Measurements from ENCODE around the gene DENND4B. TPM values are rescaled to one million over a fixed set of nuclear protein-coding genes. Genes with fewer than 3 reads are reported as not detected.
A peak's percentile ranks its signal among the peaks of the same experiment; 100 is the strongest.

Gene DENND4B
- total RNA-seq, 1 donor from 2014 or later: 18.0 TPM

DNA sequence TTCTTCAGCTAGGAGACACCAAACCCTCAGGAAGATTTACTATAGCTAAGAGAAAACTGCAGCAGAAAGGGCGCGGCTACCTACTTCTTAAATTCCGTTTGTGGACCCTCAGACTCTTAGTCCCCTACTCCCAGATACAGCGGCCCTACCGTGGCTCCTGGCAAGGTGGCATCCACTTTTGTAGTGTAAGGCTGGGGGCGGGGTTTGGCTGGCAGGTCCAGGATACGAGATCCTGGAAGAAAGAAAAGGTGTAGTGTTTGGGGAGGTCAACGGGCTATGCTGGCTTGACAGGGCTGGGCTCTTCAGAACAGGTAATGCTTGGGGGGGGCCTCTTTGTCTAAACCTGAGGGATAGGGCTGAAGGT lies 21.5 kb upstream of the DENND4B start:
- DNase-seq: no peak

DNA sequence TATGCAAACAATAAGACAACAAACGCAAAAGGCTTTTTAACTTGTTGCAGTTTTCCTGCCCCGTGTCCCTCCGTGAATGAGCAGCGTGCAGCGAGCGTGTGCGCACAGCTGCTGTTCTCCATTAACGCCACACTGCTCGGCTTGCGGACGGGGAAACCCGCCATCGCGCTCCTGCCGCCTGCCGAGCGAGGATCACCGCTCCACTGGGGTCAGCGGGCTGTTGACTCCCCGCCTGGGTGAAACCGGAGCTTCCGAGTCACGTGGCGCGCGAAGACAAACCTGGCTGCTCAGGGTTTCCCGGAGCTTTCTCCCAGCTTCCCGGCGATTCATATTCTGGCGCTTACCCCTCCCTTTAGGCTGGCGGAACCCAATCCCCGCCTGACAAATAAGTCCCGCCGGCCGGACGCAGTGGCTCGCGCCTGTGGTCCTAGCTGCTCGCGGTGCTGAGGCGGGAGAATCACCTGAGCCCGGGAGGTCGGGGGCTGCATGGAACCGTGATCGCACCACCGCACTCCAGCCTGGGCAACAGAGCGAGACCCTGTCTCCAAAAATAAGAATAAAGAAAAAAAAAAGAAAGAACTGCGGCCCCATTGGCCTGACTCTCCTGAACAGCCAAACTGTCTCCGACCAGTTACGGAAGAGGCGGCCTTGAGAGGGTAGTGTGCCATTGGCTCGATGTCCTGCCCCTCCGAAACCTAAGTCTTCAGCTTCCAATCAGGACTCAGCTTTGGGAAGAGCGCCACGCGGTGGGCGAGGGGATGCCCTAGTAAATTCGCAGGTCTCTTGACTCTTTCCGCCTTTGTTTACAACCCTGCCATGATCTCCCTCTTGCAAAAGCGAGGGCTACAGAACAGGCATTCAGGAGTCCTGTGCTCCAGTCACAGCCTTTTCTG lies 20.8 kb upstream of the DENND4B start, which contains the start of gene CREB3L4:
Gene CREB3L4 (plus strand): TSS at position 796 of the 893 bp plus-strand sequence. CDS start 624 bp downstream, outside the sequence.
- DNase-seq: peak; percentile 99

DNA sequence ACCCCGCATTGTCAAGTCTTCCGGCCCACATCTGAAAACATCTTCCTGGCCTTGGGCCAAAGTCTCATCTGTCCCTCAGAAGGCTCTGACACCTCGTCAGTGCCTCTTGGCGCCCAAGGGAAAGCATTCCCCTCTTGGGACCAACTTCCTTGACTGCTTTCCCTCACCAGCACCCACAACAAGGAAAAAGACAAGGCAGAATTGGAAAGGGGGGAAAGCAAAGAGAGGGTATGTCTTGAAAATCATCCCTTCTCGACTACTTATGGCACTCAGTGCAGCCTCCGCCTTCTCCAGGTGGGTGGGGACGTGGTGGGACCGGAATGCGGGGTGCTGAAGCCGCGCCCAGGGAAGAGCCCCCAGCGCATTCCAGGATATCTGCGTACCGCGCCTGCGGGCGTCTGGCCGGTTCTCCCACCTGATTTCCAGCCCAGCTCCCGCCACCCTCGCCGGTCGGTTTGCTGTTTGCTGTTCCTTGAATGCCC lies 17.4 kb upstream of the DENND4B start:
- DNase-seq: peak; percentile 49

DNA sequence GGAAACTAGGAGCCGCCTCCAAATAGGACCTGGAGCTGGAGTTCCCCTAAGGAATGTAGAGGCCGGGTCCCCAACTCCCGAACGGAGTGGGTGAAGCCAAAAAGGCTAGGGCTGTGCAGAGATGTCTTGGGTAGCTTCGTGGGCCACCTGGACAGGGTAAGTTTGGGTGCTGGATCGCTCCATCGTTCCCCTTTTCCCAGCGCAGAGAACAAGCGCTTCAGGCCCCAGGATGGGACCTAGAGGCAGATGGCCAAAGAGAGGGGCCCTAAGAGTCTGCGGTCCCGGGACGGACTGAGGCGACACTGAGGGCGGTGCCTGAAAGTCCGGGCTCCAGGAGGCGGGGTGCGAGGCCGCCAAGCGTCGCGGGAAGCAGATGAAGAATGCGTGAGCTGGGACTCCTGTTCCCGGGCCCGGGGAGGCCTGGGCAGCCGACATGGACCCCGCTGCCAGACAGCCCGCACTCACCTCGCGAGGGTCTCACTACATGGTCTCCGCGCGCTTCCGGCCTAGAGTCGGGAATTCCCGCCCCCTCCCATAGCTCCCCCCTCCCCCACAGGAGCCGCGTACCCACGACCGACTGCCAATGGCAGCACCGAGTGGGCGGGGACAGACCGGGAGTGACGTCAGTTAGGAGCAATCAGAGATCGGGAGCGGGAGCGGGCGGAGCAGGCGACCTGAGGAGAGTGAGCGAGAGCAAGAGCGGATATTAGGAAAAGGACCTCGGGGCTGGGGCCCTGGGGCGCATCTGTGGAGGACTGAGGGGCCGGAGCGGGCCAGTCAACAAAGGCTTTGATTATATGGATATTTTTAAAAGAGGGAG lies 16.7 kb upstream of the DENND4B start, which contains the start of gene SLC39A1:
Gene SLC39A1 (minus strand): TSS at position 508 of the 820 bp plus-strand sequence. CDS start 822 bp downstream, outside the sequence.
- peak; percentile 98 for DNase-seq

DNA sequence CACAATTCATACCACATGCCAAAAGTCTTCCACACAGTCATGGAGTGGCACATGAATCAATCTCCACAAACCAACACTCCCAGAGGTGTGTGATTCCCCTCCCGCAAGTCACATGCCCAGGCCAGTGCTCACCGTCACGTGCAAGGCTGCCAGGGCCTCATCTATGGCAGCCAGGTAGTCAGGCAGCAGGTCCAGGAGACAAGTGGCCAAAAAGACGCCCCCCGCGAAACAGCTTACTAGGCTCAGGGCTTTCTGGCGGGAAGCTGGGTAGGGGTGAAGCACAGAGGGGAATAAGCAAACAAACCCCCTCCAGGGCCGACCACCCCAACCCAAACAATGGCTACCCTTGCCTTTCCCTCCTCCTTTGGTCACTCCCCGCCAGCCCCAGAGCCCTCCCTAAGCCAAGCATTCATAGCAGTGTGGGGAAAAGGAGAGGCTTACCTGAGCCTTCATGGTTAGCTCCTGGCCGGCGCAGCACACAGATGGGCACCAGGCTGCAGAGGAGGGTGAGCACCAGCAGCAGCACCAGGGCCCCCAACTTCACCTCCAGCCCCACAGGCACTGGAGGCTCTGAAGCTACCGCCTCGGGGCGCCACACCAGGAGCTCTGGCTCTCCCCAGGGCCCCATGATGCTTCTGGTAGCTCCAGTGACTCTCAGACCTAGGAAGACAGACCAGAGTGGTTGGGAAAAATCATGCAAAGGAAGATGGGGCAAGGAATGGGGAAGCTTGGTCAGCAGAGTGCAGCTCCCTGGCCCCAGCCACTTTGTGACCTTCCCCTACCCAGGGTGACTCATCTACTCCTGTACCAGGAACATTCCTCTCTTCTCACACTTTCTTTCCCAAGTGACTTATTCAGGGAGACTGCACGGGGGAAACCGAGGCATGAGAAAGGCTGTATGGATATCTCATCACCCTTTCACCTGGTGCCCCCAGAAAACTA lies 15.8 kb upstream of the DENND4B start:
- DNase-seq: peak; percentile 56

DNA sequence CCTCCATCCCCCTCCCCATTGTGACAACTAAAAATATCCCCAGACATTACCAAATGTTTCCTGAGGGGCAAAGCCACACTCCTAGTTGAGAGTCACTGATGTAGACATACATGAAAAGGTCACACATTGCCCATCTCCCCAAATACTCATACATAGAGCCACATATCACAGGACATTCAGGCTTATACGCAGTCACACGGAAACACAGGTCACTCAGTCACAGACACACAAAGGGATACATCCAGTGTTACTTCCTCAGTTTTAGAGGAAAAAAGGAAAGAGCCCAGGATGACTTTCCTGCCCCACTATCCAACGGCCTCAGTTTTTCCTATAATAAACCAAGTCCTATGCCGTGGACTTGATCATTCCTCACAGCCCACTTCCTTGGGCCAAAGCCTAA lies 14.9 kb upstream of the DENND4B start:
- DNase-seq: no peak

DNA sequence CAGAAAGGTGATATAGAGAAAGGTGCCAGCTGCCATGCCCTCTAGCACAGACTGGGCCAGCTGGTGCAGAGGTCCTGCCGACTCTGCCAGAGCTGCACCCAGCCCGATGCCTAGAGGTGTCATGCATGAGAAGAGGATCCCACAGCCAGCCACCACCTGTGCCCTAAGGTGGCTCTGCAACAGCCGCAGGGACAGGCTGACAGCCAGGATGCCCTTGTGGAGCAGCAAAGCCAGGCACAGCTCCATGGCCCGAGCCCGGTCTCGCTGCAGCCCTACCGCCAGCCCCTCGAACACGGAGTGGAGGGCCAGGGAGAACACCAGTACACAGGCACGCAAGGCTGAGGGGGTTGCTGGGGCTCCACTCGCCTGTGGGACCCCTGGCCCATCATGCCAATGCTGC lies 13.7 kb upstream of the DENND4B start:
- no peak for DNase-seq

DNA sequence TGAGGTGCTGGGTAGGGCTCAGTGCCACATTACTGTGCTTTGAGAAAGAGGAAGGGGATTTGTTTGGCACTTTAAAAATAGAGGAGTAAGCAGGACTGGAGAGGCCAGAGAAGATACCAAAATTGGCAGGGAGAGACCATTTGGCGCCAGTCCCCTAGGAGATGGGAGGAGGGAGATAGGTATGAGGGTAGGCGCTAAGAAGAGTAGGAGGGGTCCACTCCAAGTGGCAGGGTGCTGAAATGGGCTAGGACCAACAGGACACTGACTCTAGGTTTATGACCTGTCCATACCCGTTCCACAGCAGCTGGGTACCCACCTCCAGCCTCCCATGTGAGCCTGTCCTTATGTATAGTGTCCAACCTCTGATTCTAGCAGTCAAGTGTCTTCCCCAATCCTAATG lies 12.9 kb upstream of the DENND4B start:
- DNase-seq: no peak

DNA sequence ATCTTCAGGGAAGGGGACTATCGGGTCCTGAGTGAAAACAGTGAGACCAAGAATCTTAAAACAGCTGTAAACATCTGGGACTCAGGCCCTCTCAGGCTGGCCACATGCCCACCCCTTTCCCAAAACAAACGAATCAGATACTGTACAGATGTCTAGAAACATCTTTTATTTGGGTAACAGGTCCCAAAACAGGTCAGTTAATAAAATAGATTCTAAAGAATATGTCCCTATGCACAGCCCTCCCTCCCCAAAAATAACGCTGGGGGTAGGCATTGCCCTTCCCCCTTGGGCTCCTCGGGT lies 12.4 kb upstream of the DENND4B start:
- DNase-seq: no peak

DNA sequence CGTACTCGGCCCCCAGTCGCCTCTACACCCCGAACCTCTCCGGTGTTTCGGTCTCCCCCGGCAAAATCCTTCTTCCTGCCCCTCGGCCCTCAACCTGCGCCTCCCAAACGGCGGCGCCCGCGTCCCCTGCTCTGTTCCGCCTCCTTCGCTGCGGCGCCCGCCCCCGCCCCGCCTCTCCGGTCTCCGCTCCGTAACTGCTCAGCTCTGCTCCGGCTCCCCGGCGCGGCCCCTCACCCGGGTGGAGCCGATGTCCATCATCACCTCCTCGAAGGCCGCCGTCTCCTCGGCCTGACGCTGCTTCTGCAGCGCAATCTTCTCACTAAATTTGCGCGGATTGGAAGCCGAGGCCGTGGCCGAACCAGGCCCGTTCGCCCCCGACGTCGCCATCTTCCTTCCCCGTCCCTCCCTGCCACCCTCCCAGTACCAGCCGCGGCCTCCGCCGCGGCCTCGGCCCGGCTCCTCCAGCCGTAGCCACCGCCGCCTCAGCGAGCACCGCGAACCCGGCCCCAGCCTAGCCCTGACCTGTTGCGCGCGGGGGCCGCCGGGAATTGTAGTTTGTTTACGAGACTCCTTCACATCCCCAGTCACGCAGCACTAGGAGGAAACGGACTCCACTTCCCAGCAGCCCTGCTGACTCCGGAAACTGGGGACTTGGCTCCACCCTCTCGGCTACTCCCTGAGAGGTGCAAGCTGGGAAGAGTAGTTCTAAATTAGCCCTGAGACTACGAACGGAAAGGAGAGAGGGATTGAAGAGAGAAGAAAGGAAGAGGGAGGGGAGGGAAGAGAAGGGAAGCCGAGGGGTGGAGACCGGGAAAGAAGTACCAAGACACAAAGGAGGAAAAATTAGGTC lies 11.8 kb upstream of the DENND4B start, which contains the start of gene CRTC2:
Gene CRTC2 (minus strand): TSS at position 502 of the 850 bp plus-strand sequence. CDS start 115 bp downstream, at position 387.
- DNase-seq: peak; percentile 98

DNA sequence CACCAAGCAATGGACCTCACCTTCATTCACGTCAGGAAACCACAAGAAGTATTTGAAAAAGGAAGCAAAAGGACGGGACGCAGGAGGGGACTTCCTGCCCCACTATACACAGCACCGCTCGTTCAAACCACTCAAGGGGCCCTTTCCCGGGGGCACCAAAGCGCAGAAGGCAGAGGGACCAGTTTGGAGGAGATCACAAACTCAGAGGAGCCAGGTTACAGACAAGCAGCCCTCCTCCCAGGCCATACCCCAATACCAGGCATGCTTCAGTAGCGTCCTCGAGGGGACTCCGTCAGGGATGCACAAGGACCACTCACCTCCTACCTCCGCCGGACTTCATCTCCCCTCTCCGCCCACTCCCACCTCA lies 11.2 kb upstream of the DENND4B start:
- DNase-seq: peak; percentile 29

DNA sequence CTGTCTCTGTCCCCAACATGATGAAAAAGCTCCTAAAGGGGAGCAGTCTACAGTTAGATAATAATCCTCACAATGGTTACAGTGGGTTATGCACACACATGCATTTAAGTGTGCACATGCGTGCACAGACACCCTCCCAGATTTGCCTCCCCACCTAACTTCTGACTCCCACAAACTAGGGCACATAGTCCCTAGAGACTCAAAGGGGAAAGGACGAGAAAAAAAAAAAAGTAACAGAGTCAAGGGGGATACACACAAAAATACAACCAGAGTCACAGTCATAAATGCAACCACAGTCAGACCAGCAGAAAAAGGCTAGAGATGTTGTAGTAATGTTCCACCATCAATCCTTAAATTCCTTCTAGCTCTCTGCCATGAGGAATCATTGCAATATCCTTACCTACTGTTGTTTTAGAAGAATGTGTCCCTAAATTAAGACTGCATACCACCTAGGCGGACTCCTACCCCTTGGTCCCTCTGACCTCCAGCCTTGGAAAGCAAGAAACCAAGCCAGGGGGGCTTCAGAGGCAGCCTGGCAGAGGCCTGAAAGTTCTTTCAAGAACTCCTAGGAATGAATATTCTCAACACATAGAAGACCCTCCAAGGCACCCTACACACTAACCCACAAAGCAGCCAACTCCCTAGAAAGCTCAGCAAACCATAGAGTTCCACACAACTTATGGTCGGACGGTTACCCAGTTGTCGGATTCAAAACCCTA lies 10.6 kb upstream of the DENND4B start:
- no peak for DNase-seq

DNA sequence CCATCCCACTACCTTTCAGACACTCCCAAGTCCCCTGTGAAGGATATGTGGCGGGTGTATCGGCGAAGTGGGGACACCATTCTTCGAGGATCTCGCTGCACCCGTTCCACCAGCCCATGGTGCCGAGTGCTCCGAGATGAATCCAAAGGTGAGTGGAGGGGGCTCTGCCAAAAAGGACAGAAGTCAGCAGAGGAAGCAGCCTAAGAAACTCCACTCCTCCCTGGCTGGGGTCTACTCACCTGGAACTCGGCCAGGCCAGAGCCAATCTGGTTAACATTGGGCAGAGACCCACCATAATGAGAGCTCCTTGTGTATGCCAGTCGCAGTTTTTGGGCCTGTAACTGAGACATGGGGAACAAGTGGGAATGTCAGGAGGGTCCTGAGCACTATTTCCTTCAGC lies 8.3 kb upstream of the DENND4B start:
- no peak for DNase-seq

DNA sequence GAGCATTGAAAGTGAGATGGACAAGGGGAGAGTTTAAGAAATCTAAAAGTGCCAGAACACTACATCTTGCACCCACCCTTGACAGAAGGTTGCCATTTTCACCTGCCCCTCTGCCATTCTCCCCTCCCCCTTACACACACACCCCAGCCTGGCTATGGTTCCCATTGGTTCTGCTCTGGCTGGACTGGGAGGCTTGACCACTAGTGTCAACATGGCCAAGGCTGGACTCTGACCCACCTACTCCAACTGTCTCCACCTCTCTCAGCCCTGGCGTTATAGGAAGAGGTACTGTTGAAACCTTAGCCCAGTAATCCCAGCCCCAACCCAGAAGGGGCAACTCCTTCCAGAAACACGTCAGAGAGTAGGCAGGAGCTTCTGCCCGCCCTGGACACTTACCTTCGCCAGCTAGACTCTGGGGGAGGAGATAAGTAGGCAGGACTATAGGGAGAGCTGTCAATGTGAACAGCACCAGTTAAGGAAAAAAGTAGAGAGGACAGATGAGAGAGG lies 7.4 kb upstream of the DENND4B start:
- DNase-seq: no peak

DNA sequence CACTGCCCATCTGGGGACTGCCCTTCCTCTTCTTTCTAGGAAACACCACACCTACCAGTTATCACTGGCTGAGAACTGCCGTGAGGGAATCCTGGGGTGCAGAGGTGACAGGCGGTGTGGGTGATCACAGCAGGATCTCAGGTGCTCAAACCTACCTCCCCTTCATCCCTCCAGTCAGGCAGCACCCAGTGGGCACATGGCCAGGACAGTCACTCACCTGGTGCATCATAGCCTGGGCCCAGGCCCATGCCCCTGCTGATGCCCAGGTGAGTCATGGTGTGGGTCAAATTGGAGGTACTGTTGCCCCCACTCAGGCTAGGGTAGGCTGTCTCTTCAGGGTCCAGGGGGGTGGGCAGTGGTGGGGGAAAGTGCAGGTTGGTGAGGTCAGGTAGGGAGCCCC lies 5.3 kb upstream of the DENND4B start:
- DNase-seq: no peak

DNA sequence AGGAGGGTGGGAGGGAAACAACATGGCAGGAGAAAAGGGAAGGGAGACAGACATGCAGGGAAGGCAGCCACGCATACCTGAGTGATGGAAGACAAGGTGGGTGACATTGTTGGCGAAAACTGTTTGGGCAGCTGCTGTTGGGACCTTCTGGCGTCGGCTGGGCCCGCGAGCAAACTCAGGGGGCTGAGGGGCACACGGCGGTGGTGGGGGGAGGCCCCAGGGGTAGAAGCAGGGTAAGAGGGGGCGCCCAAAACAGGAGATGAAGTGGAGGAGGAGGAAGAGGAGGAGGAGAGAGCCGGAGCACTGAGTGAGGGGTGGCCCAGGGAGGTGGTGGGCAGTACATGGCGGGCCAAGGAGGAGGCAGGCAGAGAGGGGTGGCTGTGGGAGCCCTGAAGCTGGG lies 4.7 kb upstream of the DENND4B start:
- no peak for DNase-seq

DNA sequence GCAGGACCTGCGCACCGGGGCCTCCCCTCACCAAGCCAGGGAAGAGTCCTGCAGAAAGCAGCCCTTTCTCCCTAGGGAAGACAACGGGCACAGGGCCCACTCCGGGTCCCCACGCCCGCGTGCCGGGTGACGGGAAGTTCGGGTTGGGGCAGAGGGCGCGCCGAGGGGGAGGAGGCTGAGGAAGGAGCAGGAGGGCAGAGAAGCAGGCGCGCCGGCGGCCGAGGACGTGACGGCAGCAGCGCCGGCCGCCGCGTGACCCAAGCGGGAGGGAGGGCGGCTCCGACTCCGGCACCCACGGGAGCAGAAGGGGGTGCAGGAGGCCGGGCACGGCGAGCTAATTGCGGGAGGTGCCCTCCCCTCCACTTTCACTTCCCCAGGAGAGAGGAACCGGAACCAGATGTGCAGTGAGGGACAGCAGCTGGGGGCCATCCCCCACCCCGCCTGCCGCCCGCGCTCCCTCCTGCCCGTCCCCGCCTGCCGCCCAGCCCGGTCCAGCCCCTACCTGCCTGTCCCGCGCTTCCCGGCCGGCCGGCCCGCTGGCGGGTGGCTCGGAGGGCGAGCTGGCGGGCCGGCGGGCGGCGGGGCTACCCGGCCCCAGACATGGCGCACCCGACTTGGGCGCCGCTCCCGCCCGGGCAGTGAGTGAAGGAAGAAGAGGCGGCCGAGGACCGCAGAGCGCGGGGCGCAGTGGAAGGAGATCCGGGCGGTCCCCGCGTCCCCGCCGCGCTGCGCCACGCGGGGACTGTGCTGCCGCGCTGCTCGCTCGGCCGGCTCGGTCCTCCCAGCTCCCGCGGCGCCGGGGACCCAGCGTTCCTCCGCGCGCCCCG lies 510 bp downstream of the DENND4B start:
- peak; percentile 85 for DNase-seq

DNA sequence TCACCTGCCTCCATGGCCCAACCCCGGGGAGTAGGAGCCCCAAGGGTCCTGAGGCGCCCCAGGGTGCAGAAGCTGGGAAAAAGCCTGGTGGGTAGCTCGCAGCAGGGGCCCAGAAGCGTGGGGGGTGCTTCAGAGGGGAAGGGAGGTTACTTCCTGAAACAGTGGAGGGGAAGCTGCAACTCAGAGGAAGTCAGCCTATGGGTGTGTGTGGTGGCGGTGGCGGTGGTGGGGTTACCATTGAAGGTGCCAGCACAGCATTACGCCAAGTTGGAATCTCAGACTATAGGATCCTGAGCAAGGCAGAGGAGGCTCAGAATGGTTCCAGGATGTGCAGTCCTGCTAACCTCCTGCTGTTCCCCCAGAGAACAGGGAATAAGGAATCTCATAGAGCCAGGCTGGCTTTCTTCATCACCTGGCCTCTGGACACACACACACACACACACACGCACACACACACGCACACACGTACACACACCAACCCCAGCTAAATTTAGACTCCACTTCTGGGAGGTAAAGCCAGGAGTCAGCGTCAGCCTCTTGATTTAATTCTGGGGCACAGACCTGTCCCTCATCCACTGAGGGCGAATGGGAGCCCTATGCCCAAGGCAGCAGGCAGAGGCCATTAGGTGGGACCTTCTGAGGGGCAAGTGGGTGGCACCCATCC lies 1.3 kb downstream of the DENND4B start:
- DNase-seq: peak; percentile 57

DNA sequence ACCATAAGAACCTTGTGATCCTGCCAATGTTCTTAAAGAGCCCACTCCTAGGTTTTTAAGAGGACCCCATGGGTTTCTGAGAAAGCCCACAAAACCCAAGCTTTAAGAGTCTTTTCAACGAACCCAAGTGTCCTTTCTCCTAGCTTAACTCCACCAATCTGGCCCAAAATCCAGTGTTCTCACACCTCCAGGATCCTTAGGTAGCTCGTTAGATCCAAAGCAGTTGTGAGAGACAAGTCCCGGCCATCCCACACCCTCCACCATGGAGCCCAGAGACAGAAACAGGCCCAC lies 1.7 kb downstream of the DENND4B start:
- DNase-seq: no peak
